Measurements from ENCODE around the gene CDK8. TPM values are rescaled to one million over a fixed set of nuclear protein-coding genes. Genes with fewer than 3 reads are reported as not detected.

Gene CDK8
- total and polyA plus RNA-seq, 2 experiments from 2014 or later: 16.1 to 27.0 TPM

DNA sequence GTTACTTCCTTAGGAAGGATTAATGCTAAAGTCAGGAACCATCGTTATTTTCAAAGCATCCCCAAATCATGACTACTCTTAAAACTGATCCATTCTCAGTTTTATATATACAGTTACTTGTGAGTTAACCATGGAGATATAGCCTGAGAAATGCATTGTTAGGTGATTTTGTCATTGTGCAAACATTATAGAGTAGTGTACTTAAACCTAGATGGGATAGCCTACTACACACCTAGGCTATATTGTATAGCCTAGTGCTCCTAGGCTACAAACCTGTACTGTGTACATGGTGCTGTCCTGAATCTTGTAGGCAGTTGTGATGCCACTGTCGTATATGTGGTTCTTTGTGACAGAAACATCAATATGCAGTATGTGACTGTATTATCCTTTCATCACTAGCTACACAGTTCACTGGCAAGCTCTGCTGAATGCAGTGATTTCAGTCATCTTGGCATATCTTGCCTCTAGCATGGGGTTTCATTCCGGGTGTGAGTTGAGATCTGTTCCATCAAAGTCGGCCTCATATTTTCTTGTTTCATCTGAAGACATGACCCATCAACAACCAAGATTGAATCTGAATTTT lies 45.3 kb downstream of the CDK8 start:
- no peak overlapping the region for H3K4me2 ChIP-seq
- 92% methylated on average over 4 of the region's 4 CpGs for WGBS (ENCODE audit: low lambda C conversion rate, missing lambda C conversion rate)
- TF ChIP-seq EZH2phosphoT487 (IDR thresholded peaks at IDR 0.05; ENCODE audit: low read depth, severe bottlenecking, unreplicated experiment) (no peak), EZH2 (IDR thresholded peaks at IDR 0.05; ENCODE audit: borderline replicate concordance) (no peak)
- TF ChIP-seq, protein P1, sequence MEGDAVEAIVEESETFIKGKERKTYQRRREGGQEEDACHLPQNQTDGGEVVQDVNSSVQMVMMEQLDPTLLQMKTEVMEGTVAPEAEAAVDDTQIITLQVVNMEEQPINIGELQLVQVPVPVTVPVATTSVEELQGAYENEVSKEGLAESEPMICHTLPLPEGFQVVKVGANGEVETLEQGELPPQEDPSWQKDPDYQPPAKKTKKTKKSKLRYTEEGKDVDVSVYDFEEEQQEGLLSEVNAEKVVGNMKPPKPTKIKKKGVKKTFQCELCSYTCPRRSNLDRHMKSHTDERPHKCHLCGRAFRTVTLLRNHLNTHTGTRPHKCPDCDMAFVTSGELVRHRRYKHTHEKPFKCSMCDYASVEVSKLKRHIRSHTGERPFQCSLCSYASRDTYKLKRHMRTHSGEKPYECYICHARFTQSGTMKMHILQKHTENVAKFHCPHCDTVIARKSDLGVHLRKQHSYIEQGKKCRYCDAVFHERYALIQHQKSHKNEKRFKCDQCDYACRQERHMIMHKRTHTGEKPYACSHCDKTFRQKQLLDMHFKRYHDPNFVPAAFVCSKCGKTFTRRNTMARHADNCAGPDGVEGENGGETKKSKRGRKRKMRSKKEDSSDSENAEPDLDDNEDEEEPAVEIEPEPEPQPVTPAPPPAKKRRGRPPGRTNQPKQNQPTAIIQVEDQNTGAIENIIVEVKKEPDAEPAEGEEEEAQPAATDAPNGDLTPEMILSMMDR (IDR thresholded peaks at IDR 0.05; ENCODE audit: poor library complexity): no peak

DNA sequence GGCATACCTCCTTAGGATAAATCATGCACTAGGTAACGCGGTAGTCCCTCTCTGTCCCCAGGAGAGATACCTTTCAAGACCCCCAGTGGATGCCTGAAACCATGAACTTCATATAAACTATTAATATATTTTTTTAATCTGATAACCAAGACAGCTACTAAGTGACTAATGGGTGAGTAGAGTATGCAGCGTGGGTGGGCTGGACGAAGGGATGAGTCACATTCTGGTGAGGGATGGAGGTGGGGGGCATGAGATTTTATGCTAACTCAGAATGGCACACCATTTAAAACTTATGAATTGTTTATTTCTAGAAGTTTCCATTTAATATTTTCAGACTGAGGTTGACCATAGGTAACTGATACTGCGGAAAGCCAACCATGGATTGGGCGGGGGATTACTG lies 46.2 kb downstream of the CDK8 start:
- Histone ChIP-seq H3K4me2 (no peak overlapping the region), H4K20me1 (ENCODE audit: insufficient read depth, poor library complexity, severe bottlenecking) (peaks cover 4% of the 10 kb centered on the region), H3K79me2 (peaks cover 92% of the 10 kb centered on the region), H3K36me3 (replicated peaks; ENCODE audit: insufficient read depth, low read depth) (no peaks in the 10 kb centered on the region), H3K9me2 (replicated peaks; ENCODE audit: insufficient read depth) (no peaks in the 10 kb centered on the region), H3K27ac (no peak overlapping the region), H3K4me1 (ENCODE audit: insufficient read depth) (no peaks in the 10 kb centered on the region), H3K27me3 (no peaks in the 10 kb centered on the region), H3K4me3 (no peak overlapping the region), H3K9me3 (ENCODE audit: low read depth) (no peaks in the 10 kb centered on the region), H2AFZ (no peak overlapping the region)
- 94% methylated on average over 6 of the region's 6 CpGs for WGBS (ENCODE audit: low lambda C conversion rate, missing lambda C conversion rate)
- DNase-seq (ENCODE audit: low spot score): no peak
- TF ChIP-seq EZH2phosphoT487 (IDR thresholded peaks at IDR 0.05; ENCODE audit: low read depth, severe bottlenecking, unreplicated experiment): no peak
- TF ChIP-seq, protein P1 (IDR thresholded peaks at IDR 0.05; ENCODE audit: poor library complexity): no peak
- TF ChIP-seq EZH2 (IDR thresholded peaks at IDR 0.05; ENCODE audit: borderline replicate concordance): no peak

More for the DNA sequence above, 45.3 kb downstream of the CDK8 start:
- Histone ChIP-seq H3K27ac (no peak overlapping the region), H3K9me2 (replicated peaks; ENCODE audit: insufficient read depth) (no peaks in the 10 kb centered on the region), H3K4me1 (ENCODE audit: insufficient read depth) (no peaks in the 10 kb centered on the region), H3K27me3 (no peaks in the 10 kb centered on the region), H3K79me2 (peaks cover 92% of the 10 kb centered on the region), H2AFZ (no peak overlapping the region), H3K9me3 (ENCODE audit: low read depth) (no peaks in the 10 kb centered on the region), H3K36me3 (replicated peaks; ENCODE audit: insufficient read depth, low read depth) (no peaks in the 10 kb centered on the region), H4K20me1 (ENCODE audit: insufficient read depth, poor library complexity, severe bottlenecking) (peaks cover 4% of the 10 kb centered on the region), H3K4me3 (no peak overlapping the region)
- no peak for DNase-seq (ENCODE audit: low spot score)

DNA sequence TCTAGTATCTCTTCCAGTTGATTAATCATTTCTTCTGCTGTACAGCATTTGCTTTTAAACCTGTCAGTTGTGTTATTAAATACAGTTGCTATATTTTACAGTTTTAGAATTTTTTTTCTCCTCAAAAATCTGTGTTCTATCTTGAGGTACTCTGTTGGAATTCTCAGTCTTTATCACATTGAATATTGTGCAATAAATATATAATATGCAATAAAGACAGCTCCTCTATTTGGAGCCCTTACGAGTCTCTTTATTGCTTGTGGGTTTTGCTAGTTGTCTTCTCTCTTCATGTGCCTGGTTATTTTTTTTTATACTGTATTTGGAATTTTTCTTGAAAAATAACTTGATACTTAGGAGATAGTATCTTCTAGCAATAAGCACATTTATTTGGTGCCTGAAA lies 51.7 kb downstream of the CDK8 start:
- H3K9me3 ChIP-seq (ENCODE audit: low read depth): no peaks in the 10 kb centered on the region
- H4K20me1 ChIP-seq (ENCODE audit: insufficient read depth, poor library complexity, severe bottlenecking): peaks cover 12% of the 10 kb centered on the region
- H3K27me3 ChIP-seq: no peaks in the 10 kb centered on the region
- no peak for TF ChIP-seq EZH2 (IDR thresholded peaks at IDR 0.05; ENCODE audit: borderline replicate concordance)
- no peak for TF ChIP-seq EZH2phosphoT487 (IDR thresholded peaks at IDR 0.05; ENCODE audit: low read depth, severe bottlenecking, unreplicated experiment)
- TF ChIP-seq, protein P1 (IDR thresholded peaks at IDR 0.05; ENCODE audit: poor library complexity): no peak
- WGBS (ENCODE audit: low lambda C conversion rate, missing lambda C conversion rate): 89% methylated on average over 1 of the region's 1 CpG
- H3K79me2 ChIP-seq: peaks cover 98% of the 10 kb centered on the region
- H3K36me3 ChIP-seq (replicated peaks; ENCODE audit: insufficient read depth, low read depth): no peaks in the 10 kb centered on the region
- no peak overlapping the region for H3K4me3 ChIP-seq
- H3K4me2 ChIP-seq: no peak overlapping the region
- H3K4me1 ChIP-seq (ENCODE audit: insufficient read depth): no peaks in the 10 kb centered on the region
- H3K27ac ChIP-seq: no peak overlapping the region
- H2AFZ ChIP-seq: no peak overlapping the region
- no peak for DNase-seq (ENCODE audit: low spot score)
- no peaks in the 10 kb centered on the region for H3K9me2 ChIP-seq (replicated peaks; ENCODE audit: insufficient read depth)
